HuH-7.5 (cell line): ENCODE results near the gene GPS1.

Source experiments
- DNase-seq: peaks from one replicate; pipeline ENCODE4 v3.0.0; 2011; ENCODE audit warnings: low spot score

The GPS1 gene

DNA sequence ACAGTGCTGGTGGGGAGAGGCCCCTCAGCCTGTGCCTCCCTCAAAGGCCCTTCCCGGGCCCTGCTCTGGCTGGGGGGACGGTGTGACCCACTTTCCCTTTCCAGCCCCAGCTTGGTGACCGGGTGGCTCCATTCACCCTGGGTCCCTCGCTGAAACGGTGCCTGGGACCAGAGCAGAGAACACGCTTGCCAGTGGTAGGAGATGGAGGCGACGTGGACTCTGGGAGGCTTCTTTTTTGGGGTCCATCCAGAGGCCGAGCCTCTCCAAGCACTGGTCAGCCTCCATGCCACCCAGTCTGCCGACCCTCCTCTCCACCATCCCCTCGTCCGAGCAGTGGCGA is 36.8 kb upstream of the GPS1 start:
- no peak for DNase-seq

DNA sequence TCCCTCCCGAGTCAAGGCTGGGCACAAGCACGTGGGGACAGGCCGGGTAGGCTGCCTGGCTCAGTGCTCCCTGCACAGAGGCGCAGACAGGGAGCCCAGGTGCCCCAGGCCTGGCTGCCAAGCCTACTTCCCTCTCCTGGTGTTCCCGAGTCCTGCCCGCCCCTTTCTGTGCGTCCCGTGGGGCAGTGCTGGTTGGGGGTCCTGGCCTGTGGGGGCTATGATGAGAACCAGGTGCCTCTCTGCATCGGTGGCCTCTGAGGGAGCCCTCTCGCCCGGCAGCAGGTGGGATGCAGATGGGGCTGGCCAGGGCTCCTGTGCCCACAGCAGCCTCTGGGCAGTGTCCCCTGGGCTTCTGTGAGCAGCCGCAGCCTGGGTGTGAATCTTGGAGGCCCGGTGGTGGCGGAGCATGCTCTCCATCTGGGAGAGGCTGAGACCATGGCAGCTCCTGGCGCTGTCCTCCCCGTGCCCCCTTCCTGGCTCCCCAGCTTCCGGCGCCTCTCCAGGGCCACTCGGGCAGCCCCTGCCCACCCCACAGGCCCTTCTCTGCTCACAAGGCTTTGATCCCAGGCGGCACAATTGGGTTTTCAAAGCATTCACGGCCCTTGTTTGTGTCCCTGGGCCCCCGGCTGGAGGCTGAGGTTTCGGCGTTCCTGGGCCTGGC is 36.3 kb upstream of the GPS1 start:
- DNase-seq = no peak

- DNase-seq = no peak
Observed at GRCh38 chr17:82016061-82016874, 35.4 kb upstream of the GPS1 start.

GRCh38 chr17:82016875-82017459 is 34.7 kb upstream of the GPS1 start:
- DNase-seq = no peak

DNA sequence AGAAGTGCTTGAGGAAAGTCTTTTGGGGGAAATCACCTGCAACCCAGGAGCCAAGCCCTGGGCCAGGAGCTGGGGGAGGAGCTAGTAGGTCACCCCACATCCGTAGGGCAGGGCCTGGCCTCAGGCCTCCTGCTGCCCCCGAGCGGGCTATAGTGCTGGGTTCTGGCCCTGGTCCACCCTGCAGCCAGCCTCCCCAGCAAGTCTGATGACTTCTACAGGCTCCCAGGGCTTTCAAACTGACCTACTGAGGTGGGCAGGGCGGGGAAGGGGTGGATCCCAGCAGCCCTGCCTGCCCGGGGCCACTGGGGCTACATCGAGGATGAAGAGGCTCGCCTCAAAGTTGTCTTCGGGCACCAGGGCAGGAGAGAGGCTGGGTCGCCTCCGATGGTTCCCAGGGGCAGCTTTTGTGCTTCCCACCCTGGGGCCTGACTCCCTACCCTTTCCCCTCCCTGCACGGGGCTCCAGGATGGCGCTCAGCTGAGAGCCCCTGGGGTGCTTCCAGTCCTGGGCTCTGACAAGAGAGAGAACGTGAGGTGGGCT is 34.0 kb upstream of the GPS1 start:
- no peak for DNase-seq

DNA sequence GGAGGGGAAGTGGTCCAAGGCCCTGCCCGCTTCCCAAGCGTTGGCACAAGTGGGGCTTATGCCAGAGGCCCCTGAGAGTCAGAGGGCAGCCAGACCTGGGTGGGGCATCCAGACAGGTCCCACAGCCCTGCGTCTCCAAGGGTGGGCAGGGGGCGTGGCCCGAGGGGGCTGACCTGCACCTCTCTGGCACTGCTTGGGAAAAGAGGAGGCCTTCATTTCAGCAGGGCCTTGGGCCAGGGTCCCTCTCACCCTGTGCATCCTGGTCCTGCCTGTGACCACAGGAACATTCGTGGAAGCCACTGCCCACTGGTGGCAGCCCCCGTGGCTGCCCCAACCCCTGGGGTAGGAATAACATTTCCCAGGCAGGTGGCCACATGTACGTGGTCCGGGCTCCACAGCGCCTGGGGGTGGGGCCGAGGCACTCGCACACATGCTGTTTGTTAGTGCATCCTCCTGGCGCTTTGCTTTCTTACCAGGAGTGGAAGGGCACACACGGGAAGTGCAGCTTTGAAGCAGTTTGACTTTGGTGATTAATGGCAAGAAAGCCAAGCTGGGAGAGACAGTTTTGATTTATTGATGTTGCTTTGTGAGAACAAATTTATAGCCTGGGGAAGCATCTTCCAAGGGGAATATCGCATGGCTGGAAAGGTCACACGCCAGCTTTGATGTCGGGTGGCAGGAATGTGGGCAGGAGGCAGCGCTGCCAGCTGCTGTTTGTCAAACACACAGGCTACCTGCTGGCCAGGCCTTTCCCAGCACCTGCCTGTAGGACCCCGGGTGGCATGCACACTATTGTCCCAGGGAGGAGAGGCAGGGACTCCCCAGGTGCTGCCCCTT is 33.3 kb upstream of the GPS1 start:
- DNase-seq = no peak

DNA sequence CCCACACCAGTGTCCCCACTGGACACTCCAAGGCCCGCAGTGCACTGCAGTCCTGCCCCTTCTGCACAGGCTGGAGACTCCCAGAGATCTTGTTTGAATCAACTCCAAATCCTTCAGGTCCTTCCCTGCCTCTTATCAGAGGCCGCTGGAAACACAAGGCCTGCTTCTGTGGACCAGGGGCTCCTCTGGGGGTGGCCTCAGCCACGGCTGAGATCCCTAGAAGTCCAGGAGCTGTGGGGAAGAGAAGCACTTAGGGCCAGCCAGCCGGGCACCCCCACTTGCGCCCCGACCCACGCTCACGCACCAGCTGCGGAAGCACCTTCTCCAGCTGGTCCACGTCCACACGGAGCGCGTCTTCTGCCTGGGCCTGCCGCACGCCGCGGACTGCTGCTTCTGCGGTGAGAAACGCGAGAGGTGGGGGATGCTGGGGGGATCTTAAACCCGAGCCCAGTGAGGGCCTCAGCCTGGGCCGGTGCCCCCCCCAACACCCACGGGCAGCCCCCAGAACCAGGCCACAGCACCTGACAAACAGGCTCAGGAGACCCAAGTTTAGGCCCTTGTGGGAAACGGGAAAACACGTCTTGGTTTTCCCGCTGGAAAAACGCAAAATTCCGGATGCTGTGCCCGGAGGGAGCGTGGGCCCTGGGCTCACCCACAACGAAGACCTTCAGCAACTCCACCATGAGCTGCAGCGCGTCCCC is 32.6 kb upstream of the GPS1 start:
- no peak for DNase-seq

DNA sequence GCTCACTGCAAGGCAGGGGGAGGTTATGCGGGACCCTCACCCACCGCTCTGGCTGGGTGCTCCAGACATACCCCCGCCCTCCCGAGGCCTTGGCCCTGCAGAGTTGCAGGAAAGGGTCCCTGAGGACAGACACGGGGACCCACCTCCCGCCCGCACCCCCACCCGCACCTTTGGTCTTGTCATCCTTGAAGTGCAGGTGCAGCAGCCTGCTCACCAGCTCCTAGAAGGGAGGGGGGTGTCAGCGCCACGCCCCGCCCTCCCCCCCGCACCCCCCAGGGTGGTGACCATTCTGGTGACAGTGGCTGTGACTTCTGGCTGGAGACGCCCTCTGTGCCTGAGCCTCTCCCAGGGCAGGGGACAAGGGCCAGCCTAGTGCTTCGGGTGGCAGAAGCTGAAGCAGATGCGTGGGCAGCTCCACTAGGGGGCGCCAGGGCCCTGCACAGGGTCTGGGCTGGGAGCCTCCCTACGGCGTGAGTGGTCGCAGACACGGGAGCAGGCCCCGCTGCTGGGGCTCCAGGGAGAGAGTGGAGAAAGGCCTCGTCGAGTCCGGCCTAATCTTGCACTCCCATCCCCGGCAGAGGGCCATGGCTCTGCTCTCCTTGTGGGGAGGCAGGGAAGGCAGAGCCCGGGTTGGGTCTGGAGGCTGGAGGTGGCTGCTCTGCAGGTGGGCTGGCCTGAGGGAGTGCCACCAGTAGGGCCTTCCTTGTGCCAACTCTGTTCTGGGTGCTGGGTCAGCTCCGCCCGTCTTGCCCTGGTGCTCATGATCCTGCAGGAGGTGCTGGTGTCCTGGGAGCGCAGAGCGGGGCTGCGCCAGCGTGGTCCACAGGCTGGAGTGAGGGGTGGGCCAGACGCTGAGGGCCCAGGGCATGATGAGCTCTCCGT is 31.8 kb upstream of the GPS1 start:
- peak; percentile 92 for DNase-seq

DNA sequence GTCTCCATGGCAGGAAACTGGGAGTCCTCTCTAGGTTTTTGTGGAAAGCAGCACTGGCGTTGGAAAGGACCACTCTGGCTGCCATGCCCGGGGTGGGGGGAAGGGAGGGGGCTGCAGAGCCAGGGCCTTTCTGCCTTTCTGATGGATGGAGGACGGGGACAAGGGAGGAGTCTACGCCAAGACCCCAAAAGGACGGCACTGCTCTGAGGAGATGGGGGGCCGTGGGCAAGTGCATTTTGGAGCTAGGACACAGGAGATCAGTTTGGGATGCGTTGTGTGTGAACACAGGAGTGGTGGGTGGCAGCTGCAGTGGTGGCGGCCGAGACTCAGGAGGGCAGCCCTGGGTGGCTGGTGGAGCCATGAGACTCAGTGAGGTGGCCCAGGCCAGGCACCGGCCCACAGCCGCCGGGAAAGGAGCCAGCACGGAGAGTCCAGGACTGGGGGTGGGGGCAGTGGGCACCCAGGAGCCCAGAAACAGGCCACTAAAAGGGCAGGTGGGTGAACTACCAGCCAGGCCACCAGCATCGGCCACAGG is 31.1 kb upstream of the GPS1 start:
- no peak for DNase-seq

DNA sequence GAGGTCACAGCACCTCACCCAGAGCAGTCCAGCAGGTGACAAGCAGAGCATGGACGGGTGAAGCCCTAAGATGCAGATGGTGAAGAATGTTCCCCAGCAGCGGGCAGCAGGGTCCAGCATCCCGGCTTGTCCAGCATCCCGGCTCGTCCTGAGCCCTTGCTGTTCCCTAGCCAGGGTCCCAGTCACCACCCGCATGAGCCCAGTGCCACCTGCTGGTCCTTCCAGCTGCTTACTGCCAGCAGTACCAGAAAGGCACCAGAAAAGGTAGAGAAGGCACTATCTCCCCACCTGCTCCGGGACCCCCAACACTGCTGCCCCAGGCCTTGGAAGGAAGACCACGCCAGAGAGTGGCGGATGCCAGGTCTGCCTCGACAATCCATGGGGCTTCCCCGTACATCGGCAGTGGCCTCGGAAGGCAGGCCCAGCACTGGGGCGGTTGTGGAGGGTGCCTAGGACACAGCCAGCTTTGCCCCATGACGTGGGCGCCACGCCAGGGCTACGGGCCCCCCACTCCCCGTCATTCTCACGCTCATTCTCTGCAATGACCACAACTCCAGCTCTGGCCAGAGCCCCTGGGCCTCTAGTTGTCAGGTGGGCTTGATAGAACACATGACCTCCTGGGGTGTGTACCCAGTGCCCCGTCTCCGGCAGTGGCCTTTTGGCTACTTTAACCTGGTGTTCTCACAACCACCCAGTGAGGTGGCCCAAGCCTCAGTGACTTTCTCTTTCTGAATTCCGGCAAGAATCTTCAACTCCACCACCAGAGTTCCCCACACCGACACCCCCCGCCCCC is 30.4 kb upstream of the GPS1 start:
- peak; percentile 68 for DNase-seq

GRCh38 chr17:82021900-82022309 is 29.8 kb upstream of the GPS1 start:
- DNase-seq = no peak

DNA sequence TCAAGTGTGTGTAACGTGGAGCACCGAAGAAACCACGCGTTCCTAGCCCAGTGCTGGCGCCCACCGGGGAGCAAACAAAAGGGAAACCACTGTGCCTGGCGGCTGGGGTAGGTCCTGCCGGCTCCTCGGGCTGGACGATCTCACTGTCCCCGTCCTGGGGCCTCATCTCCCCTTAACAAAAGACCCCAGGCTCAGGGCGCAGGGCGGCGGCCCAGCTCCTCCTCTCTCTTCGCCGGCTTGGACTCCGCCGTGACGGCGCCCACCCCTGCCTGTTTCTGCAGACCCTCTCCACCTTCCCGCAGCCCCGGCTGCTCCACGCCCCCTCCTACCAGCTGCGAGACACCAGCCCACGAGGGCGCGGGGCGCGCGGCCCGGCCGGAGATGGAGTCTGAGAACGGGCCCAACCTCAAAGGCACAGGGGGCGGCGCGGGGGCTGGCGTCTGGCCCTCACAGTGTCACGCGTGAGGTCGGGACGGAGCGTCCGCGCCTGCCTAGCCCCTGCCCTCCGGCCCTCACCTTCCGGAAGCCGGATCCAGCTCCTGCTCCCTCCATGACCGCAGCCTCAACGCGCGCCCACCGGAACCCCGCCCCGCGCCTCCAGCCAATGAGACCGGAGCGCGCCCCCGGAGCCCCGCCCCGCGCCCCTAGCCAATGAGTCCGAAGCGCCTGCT is 29.3 kb upstream of the GPS1 start, which contains the start of gene CENPX:
Gene CENPX, minus strand, starts transcription at position 569 of the 671 bp plus-strand sequence. Its CDS starts 17 bp downstream, at position 552.
- DNase-seq = no peak

- peak; percentile 99 for DNase-seq
Observed at GRCh38 chr17:82022981-82023446, 28.7 kb upstream of the GPS1 start, which contains the start of gene LRRC45. TSS of gene LRRC45 (plus strand) at chr17:82023305. CDS start at chr17:82023644, 339 bp downstream.

DNA sequence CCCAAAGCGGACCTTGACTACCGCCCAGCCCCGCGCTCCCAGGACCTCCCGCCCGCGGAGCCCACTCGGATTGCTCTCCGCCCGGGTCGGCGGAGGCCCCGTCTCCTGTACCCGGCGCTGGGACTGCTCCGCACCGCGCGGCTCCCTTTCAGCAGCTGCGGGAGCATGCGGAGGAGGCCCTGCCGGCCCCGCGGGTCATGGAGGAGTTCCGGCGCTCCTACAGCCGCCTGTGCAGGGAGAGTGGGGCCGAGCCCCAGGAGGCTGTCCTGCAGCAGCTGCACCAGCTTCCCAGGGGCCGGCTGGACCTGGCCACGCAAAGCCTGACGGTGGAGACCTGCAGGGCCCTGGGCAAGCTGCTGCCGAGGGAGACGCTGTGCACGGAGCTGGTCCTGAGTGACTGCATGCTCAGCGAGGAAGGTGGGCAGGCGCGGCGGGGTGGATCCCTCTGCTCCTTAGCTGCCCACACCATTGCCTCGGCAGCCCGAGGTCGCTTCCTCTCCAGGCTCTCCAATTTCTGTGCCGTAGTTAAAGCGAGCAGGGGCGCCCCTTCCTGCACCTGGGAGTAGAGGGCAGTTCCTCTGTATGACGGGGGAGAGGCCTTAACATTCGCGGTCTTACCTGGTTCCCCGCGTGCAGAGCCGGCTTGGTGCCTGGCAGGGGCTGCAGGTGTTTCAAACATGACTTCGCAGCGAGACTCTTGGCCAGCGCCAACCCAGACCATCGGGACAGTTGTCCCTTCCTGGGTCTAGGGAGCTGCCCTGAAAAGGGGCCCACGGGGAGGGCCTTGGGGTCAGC is 28.1 kb upstream of the GPS1 start:
- DNase-seq = peak; percentile 67

DNA sequence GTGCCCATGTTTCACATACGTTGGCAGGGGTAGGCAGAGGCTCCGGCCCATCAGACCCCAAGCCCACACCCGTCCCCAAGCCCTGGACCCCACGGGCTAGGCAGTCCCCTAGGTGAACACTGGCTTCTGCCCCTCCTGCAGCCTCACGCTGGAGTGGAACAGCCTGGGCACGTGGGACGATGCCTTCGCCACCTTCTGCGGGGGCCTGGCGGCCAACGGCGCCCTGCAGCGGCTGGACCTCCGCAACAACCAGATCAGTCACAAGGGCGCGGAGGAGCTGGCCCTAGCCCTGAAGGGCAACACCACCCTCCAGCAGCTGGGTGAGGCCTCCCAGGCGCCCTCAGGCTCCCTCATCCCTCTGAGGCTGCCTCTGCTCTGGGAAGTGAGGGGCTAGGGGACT is 26.8 kb upstream of the GPS1 start:
- DNase-seq = no peak

GRCh38 chr17:82025401-82026107 is 26.1 kb upstream of the GPS1 start:
- DNase-seq = no peak

GRCh38 chr17:82028246-82028645 is 23.5 kb upstream of the GPS1 start:
- DNase-seq = no peak
